Activated naive CD4-positive, alpha-beta T cell treated with anti-CD3 and anti-CD28 coated beads, Interleukin-2, amount 10 ng/mL, durations not matched to agents 7 days and 5 days (primary cell): Measurements from ENCODE around the gene MRLN.
"Not testable (repeated sequence)": the region's sequence is repeated elsewhere in the genome, so short reads cannot be mapped to it uniquely, and the experiment has no call there.

Experiments
- CTCF ChIA-PET: fragments of 350-600 bp; sonication (Branson Sonifier 250); formaldehyde crosslinking; loops from one replicate; lab custom pipeline; 2021; ENCODE audit warnings: antibody characterized with exemption; lab: Charles Lee
- DNase-seq: peaks from one replicate; pipeline ENCODE4 v3.0.0-alpha.2; 2020
- H3K27ac Mint-ChIP-seq: one replicate; pipeline ENCODE4 v1.8.0; 2021; ENCODE audit warnings: mild to moderate bottlenecking, moderate library complexity, mixed read lengths
- H3K27me3 Mint-ChIP-seq: one replicate; pipeline ENCODE4 v1.8.0; 2021; ENCODE audit warnings: mild to moderate bottlenecking, mixed read lengths
- H3K36me3 Mint-ChIP-seq: one replicate; pipeline ENCODE4 v1.8.0; 2021; ENCODE audit warnings: mixed read lengths
- H3K4me1 Mint-ChIP-seq: one replicate; pipeline ENCODE4 v1.8.0; 2021; ENCODE audit warnings: mixed read lengths
- H3K4me3 Mint-ChIP-seq: one replicate; pipeline ENCODE4 v1.8.0; 2021; ENCODE audit warnings: mild to moderate bottlenecking, moderate library complexity, mixed read lengths
- H3K9me3 Mint-ChIP-seq: one replicate; pipeline ENCODE4 v1.8.0; 2021; ENCODE audit warnings: mixed read lengths

Gene MRLN

GRCh38 chr10:59753267-59753666 is at the start of gene MRLN:
Gene MRLN, minus strand, starts transcription at chr10:59753455.
- no peaks in the 10 kb centered on the region for H3K9me3 Mint-ChIP-seq
- H3K4me1 Mint-ChIP-seq = no peaks in the 10 kb centered on the region
- CTCF ChIA-PET = no interaction called here
- H3K27me3 Mint-ChIP-seq = peaks cover 15% of the 10 kb centered on the region
- H3K36me3 Mint-ChIP-seq = no peaks in the 10 kb centered on the region
- H3K4me3 Mint-ChIP-seq = no peak within 1 kb of the TSS
- no peak for DNase-seq
- no peak within 1 kb of the TSS for H3K27ac Mint-ChIP-seq

GRCh38 chr10:59801171-59801570 is 47.9 kb upstream of the MRLN start:
- Mint-ChIP-seq H3K9me3 (no peaks in the 10 kb centered on the region), H3K4me1 (no peaks in the 10 kb centered on the region), H3K36me3 (peaks cover 36% of the 10 kb centered on the region), H3K27ac (no peak overlapping the region), H3K27me3 (no peaks in the 10 kb centered on the region), H3K4me3 (no peak overlapping the region)
- no peak for DNase-seq
- CTCF ChIA-PET = interaction anchor here (1.9 to 3.0 kb wide), 2 partner anchors 9 to 175 kb away, joined by 6 to 9 read pairs; no protein-coding TSS in a partner anchor

GRCh38 chr10:59799421-59799820 is 46.2 kb upstream of the MRLN start:
- CTCF ChIA-PET = interaction anchor here (1.1 to 3.0 kb wide), 3 partner anchors 9 to 174 kb away, joined by 4 to 9 read pairs (median 5); no protein-coding TSS in a partner anchor
- H3K27ac Mint-ChIP-seq = no peak overlapping the region
- DNase-seq = no peak
- no peaks in the 10 kb centered on the region for H3K9me3 Mint-ChIP-seq
- peaks cover 37% of the 10 kb centered on the region for H3K36me3 Mint-ChIP-seq
- no peak overlapping the region for H3K4me3 Mint-ChIP-seq
- H3K27me3 Mint-ChIP-seq = no peaks in the 10 kb centered on the region
- no peaks in the 10 kb centered on the region for H3K4me1 Mint-ChIP-seq

- H3K9me3 Mint-ChIP-seq = no peaks in the 10 kb centered on the region
- CTCF ChIA-PET = interaction anchor here (0.6 kb wide), 1 partner anchor 524 kb away, joined by 4 read pairs; no protein-coding TSS in a partner anchor
- no peak overlapping the region for H3K4me3 Mint-ChIP-seq
- no peaks in the 10 kb centered on the region for H3K27me3 Mint-ChIP-seq
- H3K27ac Mint-ChIP-seq = no peak overlapping the region
- peaks cover 48% of the 10 kb centered on the region for H3K36me3 Mint-ChIP-seq
- H3K4me1 Mint-ChIP-seq = no peaks in the 10 kb centered on the region
- DNase-seq = no peak
Observed at GRCh38 chr10:59793919-59794318, 40.7 kb upstream of the MRLN start.

- no peaks in the 10 kb centered on the region for H3K27me3 Mint-ChIP-seq
- H3K27ac Mint-ChIP-seq = no peak overlapping the region
- DNase-seq = no peak
- CTCF ChIA-PET = no interaction called here
- H3K9me3 Mint-ChIP-seq = no peaks in the 10 kb centered on the region
- no peaks in the 10 kb centered on the region for H3K4me1 Mint-ChIP-seq
- H3K36me3 Mint-ChIP-seq = peaks cover 43% of the 10 kb centered on the region
- H3K4me3 Mint-ChIP-seq = no peak overlapping the region
Observed at GRCh38 chr10:59792812-59793211, 39.6 kb upstream of the MRLN start.

- Mint-ChIP-seq H3K36me3 (peaks cover 36% of the 10 kb centered on the region), H3K27ac (no peak overlapping the region), H3K27me3 (no peaks in the 10 kb centered on the region), H3K4me1 (no peaks in the 10 kb centered on the region), H3K9me3 (no peaks in the 10 kb centered on the region), H3K4me3 (no peak overlapping the region)
- DNase-seq = no peak
- CTCF ChIA-PET = no interaction called here
Observed at GRCh38 chr10:59791601-59792000, 38.3 kb upstream of the MRLN start.

- H3K4me1 Mint-ChIP-seq, H3K27me3 Mint-ChIP-seq, H3K27ac Mint-ChIP-seq, H3K9me3 Mint-ChIP-seq, H3K4me3 Mint-ChIP-seq, DNase-seq: not testable (repeated sequence)
- CTCF ChIA-PET = interaction anchor here (0.7 kb wide), 1 partner anchor 16 kb away, joined by 3 read pairs; no protein-coding TSS in a partner anchor
- peaks cover 26% of the 10 kb centered on the region for H3K36me3 Mint-ChIP-seq
Observed at GRCh38 chr10:59790080-59790479, 36.8 kb upstream of the MRLN start.

- CTCF ChIA-PET = not testable (repeated sequence)
Observed at GRCh38 chr10:59788914-59789313, 35.7 kb upstream of the MRLN start.

GRCh38 chr10:59787032-59787431 is 33.8 kb upstream of the MRLN start:
- not testable (repeated sequence) for H3K4me3 Mint-ChIP-seq, H3K27ac Mint-ChIP-seq, H3K27me3 Mint-ChIP-seq, H3K4me1 Mint-ChIP-seq, H3K36me3 Mint-ChIP-seq, DNase-seq, H3K9me3 Mint-ChIP-seq
- CTCF ChIA-PET = interaction anchor here (1.2 kb wide), 1 partner anchor 121 kb away, joined by 3 read pairs; no protein-coding TSS in a partner anchor

More at GRCh38 chr10:59788914-59789313, 35.7 kb upstream of the MRLN start:
- H3K4me3 Mint-ChIP-seq, H3K4me1 Mint-ChIP-seq, H3K27ac Mint-ChIP-seq, H3K9me3 Mint-ChIP-seq, DNase-seq, H3K27me3 Mint-ChIP-seq: not testable (repeated sequence)
- H3K36me3 Mint-ChIP-seq = peaks cover 25% of the 10 kb centered on the region

GRCh38 chr10:59785476-59785875 is 32.2 kb upstream of the MRLN start:
- not testable (repeated sequence) for H3K27me3 Mint-ChIP-seq, H3K4me1 Mint-ChIP-seq, H3K27ac Mint-ChIP-seq, H3K36me3 Mint-ChIP-seq, DNase-seq, H3K4me3 Mint-ChIP-seq, H3K9me3 Mint-ChIP-seq
- CTCF ChIA-PET = interaction anchor here (0.7 kb wide), 1 partner anchor 27 kb away, joined by 3 read pairs; no protein-coding TSS in a partner anchor

- CTCF ChIA-PET = interaction anchor here (1.4 kb wide), 1 partner anchor 155 kb away, joined by 5 read pairs; no protein-coding TSS in a partner anchor
- Mint-ChIP-seq H3K4me1 (no peaks in the 10 kb centered on the region), H3K27ac (no peak overlapping the region), H3K9me3 (peaks cover 4% of the 10 kb centered on the region), H3K36me3 (no peaks in the 10 kb centered on the region), H3K4me3 (no peak overlapping the region), H3K27me3 (no peaks in the 10 kb centered on the region)
- no peak for DNase-seq
Observed at GRCh38 chr10:59781511-59781910, 28.3 kb upstream of the MRLN start.

- no peak for DNase-seq
- H3K36me3 Mint-ChIP-seq = no peaks in the 10 kb centered on the region
- H3K4me3 Mint-ChIP-seq = no peak overlapping the region
- H3K27me3 Mint-ChIP-seq = no peaks in the 10 kb centered on the region
- no peak overlapping the region for H3K27ac Mint-ChIP-seq
- CTCF ChIA-PET = interaction anchor here (1.4 kb wide), 1 partner anchor 154 kb away, joined by 5 read pairs; no protein-coding TSS in a partner anchor
- H3K9me3 Mint-ChIP-seq = peaks cover 4% of the 10 kb centered on the region
- no peaks in the 10 kb centered on the region for H3K4me1 Mint-ChIP-seq
Observed at GRCh38 chr10:59779756-59780533, 26.7 kb upstream of the MRLN start.

- H3K36me3 Mint-ChIP-seq = no peaks in the 10 kb centered on the region
- no peak overlapping the region for H3K4me3 Mint-ChIP-seq
- DNase-seq = no peak
- H3K27me3 Mint-ChIP-seq = no peaks in the 10 kb centered on the region
- CTCF ChIA-PET = interaction anchor here (0.6 kb wide), 1 partner anchor 15 kb away, joined by 3 read pairs; no protein-coding TSS in a partner anchor
- H3K9me3 Mint-ChIP-seq = peaks cover 7% of the 10 kb centered on the region
- no peak overlapping the region for H3K27ac Mint-ChIP-seq
- no peaks in the 10 kb centered on the region for H3K4me1 Mint-ChIP-seq
Observed at GRCh38 chr10:59774451-59774850, 21.2 kb upstream of the MRLN start.

- Mint-ChIP-seq H3K4me3 (no peak overlapping the region), H3K27me3 (no peaks in the 10 kb centered on the region), H3K36me3 (no peaks in the 10 kb centered on the region), H3K4me1 (no peaks in the 10 kb centered on the region), H3K9me3 (peaks cover 4% of the 10 kb centered on the region), H3K27ac (no peak overlapping the region)
- CTCF ChIA-PET = no interaction called here
- no peak for DNase-seq
Observed at GRCh38 chr10:59773088-59773487, 19.8 kb upstream of the MRLN start.
